HG03103 (cell line): ENCODE results near the gene SMTN.

Experiments used
- ATAC-seq: cut with Tn5 transposase; IDR thresholded peaks from one replicate; pipeline ENCODE4 v1.9.1; 2021; ENCODE audit warnings: low read depth; ENCODE audit not compliant: unreplicated experiment

SMTN gene

DNA sequence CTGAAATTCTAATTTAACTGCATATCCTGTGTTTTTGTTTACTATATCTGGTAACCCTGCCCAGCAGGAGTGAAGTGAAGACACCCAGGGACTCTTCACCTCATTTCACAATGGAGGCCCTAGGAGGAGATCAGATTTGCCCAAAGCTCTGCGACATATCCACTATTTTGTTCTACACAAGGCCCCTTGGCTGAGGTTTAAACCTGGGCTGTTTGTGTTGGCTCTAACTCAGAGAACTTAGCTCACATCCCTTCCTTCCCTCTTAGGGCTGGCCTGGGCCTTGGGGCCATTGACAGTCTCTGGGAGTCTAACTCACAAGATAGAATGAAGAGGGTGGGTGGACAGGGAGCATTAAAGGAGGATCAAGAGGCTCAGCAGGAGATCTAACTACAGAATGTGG lies 67.4 kb downstream of the SMTN start:
- ATAC-seq: no peak

DNA sequence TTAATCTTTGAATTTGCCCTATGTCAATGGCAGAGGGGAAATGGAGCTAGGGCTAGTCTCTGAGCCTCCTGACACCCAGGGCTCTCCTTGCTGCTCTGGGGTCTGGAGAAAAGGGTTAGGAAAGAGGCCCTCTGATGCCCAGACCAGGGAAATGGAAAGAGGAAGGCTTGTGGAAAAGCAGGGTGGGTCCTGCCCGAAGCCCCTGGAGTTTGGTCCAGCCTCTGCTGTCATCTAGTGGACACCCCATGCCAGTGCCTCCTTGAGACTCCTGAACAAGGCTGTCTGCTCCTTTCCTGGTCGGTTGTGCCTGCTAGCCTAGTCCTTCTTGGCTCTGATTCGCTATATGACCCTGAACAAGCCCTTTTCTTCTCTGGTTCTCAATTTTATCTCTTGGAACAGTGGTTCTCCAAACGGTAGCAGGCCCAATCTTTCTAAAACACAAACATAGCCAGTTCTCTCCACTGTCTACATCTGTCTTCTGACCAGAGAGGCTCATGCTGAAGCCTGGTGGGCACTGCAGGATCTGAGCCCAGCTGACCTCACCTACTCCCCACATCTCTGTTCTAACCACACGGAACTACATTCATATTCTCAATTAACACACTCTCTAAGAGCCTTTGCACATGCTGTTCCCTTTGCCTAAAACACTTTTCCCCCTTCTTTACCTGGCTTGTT lies 68.0 kb downstream of the SMTN start:
- ATAC-seq: no peak

DNA sequence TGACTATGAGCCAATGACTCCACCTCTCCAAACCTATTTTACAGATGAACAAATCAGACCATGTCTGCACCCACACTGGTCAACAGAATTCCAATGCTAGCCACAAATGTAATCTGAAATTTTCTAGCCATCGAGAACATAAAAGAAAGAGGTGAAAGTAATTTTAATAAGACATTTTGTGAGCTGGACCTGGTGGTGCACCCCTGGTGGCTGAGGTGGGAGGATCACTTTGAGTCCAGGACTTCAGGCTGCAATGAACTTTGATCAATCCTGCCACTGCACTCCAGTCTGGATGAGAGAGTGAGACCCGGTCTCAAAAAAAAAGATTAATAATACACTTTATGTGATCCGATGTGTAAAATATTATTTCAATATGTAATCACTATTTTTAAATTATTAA lies 69.5 kb downstream of the SMTN start:
- ATAC-seq: no peak

DNA sequence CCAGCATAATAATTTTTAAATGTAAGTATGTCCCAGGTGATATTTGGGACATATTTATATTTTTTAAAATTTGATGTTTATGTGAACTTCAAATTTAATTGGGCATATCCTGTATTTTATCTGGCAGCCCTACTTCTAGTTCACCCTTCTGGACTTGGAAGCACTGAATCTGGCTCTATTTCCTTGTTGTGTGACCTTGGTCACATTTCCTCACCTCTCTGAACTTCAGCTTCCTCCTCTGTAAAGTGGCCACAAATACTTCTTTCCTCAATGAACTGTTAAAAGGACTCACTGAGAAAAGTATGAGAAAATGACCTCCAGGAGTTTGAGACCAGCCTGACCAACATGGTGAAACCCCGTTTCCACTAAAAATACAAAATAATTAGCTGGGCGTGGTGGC lies 70.8 kb downstream of the SMTN start:
- ATAC-seq: no peak

DNA sequence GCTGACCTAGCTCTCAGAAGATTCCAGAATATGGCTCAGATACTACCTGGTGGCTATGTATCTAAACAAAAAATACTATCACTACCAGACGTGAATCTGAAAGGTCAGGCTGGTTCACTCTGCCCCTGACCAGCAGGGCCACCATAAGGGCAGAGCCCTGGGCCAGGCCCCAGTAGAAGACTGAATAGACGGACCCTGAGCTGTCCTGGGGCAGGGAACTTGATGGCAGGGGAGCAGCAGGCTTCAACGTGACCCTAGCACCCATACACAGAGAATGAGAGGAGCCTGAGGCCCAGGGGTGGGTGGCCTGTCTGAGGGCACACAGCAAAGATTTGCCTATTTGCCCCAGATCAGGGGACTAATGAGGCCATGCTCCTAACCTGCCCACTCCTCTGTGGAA lies 72.2 kb downstream of the SMTN start:
- ATAC-seq: no peak
